ACC112 (cell line): ENCODE data around the gene FABP6.
"Not testable (repeated sequence)": the region's sequence is repeated elsewhere in the genome, so short reads cannot be mapped to it uniquely, and the experiment has no call there.

Experiments used
- H2AFZ ChIP-seq: fragments of 200-600 bp; sonication (generic); one replicate; pipeline ENCODE4 v1.6.0; 2017; ENCODE audit warnings: antibody characterized with exemption, low read length; ENCODE audit not compliant: unreplicated experiment
- H3K27ac ChIP-seq: fragments of 200-600 bp; sonication (generic); 2 replicates; pipeline ENCODE4 v1.5.1; 2014; ENCODE audit warnings: low read depth, mild to moderate bottlenecking, antibody characterized with exemption, low read length, moderate library complexity
- H3K27me3 ChIP-seq: fragments of 200-600 bp; sonication (generic); 2 replicates; pipeline ENCODE4 v1.6.1; 2014; ENCODE audit warnings: mild to moderate bottlenecking, antibody characterized with exemption, low read length, moderate library complexity, mixed read lengths; ENCODE audit not compliant: insufficient read depth
- H3K36me3 ChIP-seq: fragments of 200-600 bp; sonication (generic); 2 replicates; pipeline ENCODE4 v1.6.1; 2016; ENCODE audit warnings: mild to moderate bottlenecking, antibody characterized with exemption, low read length, moderate library complexity, mixed read lengths; ENCODE audit not compliant: insufficient read depth
- H3K4me1 ChIP-seq: fragments of 200-600 bp; sonication (generic); one replicate; pipeline ENCODE4 v1.6.1; 2016; ENCODE audit warnings: low read length, mixed read lengths; ENCODE audit not compliant: insufficient read depth, unreplicated experiment, control insufficient read depth
- H3K4me3 ChIP-seq: fragments of 200-600 bp; sonication (generic); 2 replicates; pipeline ENCODE4 v1.5.1; 2014; ENCODE audit warnings: mild to moderate bottlenecking, low read depth, low read length
- H3K79me2 ChIP-seq: fragments of 200-600 bp; sonication (generic); one replicate; pipeline ENCODE4 v1.6.0; 2016; ENCODE audit warnings: low read length; ENCODE audit not compliant: control insufficient read depth, unreplicated experiment, insufficient read depth

FABP6 gene

DNA sequence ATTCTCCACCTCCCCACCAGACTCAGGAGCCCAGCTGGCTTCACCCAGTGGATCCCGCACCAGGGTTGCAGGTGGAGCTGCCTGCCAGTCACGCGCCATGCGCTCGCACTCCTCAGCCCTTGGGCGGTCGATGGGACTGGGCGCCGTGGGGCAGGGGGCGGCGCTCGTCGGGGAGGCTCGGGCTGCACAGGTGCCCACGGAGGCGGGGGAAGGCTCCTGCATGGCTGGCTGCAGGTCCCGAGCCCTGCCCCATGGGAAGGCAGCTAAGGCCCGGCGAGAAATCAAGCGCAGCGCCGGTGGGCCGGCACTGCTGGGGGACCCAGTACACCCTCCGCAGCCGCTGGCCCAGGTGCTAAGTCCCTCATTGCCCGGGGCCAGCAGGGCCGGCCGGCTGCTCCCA, 35.5 kb upstream of the FABP6 start:
- not testable (repeated sequence) for H3K27ac ChIP-seq, H3K36me3 ChIP-seq, H3K27me3 ChIP-seq, H3K4me3 ChIP-seq, H2AFZ ChIP-seq, H3K79me2 ChIP-seq
- H3K4me1 ChIP-seq, result peaks cover 15% of the 10 kb centered on the region

- no peak overlapping the region for H3K4me3 ChIP-seq
- no peak overlapping the region for H3K27ac ChIP-seq
- no peak overlapping the region for H2AFZ ChIP-seq
Measured at GRCh38 chr5:160197341-160198144, 31.8 kb upstream of the FABP6 start.

DNA sequence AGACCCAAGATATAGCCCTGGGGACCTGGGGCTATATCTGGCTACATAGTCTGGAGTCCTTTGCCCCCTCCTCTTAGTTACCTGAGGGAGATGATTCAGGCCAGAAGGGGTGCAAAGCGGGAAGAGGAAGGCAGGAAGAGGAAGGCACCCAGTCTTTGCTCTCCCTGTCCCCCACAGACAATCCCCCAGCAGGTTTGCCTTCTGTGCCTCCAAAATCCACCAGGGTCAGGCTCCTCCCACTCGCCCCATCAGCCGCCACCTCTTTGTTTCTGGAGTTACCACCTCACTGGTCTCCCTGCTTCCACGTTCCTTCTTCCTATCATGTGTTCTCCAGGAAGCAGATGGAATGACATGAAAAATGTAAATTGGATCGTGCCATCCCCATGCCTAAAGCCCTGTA, 31.2 kb upstream of the FABP6 start:
- Histone ChIP-seq H3K27me3 (no peaks in the 10 kb centered on the region), H3K27ac (no peak overlapping the region), H3K79me2 (no peaks in the 10 kb centered on the region), H3K4me1 (peaks cover 17% of the 10 kb centered on the region), H2AFZ (no peak overlapping the region), H3K36me3 (no peaks in the 10 kb centered on the region), H3K4me3 (no peak overlapping the region)

More at GRCh38 chr5:160197341-160198144, 31.8 kb upstream of the FABP6 start:
- peaks cover 17% of the 10 kb centered on the region for H3K4me1 ChIP-seq
- H3K79me2 ChIP-seq, result no peaks in the 10 kb centered on the region
- H3K36me3 ChIP-seq, result no peaks in the 10 kb centered on the region
- no peaks in the 10 kb centered on the region for H3K27me3 ChIP-seq

GRCh38 chr5:160198841-160199409, 30.4 kb upstream of the FABP6 start:
- Histone ChIP-seq H2AFZ (peak overlapping the region; percentile 96), H3K27me3 (no peaks in the 10 kb centered on the region), H3K27ac (no peak overlapping the region), H3K4me1 (peaks cover 17% of the 10 kb centered on the region), H3K4me3 (peak overlapping the region; percentile 70), H3K36me3 (no peaks in the 10 kb centered on the region), H3K79me2 (no peaks in the 10 kb centered on the region)

DNA sequence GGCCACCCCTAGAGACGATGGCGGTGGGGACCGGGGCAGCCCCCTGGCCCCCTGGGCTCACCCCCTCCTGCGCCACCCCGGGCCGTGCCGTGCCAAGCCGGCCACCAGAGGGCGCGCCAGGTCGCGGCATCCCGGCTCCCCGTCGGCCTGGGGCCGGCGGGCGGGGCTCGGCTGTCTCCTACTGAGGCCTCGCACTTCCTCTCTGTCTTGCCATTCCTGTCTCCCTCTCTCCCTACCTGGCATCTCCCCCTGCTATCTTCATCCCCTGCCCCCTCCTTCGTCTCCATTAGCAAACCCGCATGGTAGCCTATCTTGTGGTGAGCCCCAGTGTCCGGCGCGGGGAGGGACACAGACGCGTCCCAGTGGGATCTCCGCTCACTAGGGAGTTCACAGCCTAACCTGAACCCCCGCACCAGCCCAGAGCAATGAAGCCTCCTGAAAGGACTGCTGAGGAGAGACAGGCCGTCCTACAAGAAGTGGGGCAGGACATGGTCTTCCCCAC, 29.8 kb upstream of the FABP6 start:
- Histone ChIP-seq H3K79me2 (no peaks in the 10 kb centered on the region), H3K27me3 (no peaks in the 10 kb centered on the region), H2AFZ (peak overlapping the region; percentile 96), H3K36me3 (no peaks in the 10 kb centered on the region), H3K27ac (no peak overlapping the region), H3K4me1 (peaks cover 17% of the 10 kb centered on the region), H3K4me3 (peak overlapping the region; percentile 70)

DNA sequence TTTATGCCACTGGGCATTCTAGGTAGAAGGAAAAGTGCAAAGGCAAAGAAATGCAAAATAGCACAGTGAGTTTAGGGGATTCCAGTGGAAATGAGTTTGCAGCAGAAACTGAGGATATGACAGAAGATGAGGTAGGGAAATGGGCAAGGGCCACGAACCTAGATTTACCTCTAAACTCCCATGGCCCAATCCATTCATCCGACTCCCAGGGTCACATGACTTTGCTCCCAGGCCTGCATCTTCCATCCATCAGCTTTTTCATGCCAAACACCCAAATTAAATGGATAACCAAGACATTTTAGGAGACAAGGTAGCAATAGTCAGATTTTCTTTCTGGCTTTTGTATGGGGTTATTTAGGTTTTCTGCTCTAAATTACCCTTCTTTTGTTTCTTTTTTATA, 22.2 kb upstream of the FABP6 start:
- Histone ChIP-seq H3K4me3 (no peak overlapping the region), H3K36me3 (no peaks in the 10 kb centered on the region), H3K4me1 (no peaks in the 10 kb centered on the region), H3K27ac (no peak overlapping the region), H3K79me2 (no peaks in the 10 kb centered on the region), H2AFZ (no peak overlapping the region), H3K27me3 (no peaks in the 10 kb centered on the region)

- Histone ChIP-seq H3K27ac (no peak overlapping the region), H2AFZ (no peak overlapping the region), H3K79me2 (no peaks in the 10 kb centered on the region), H3K27me3 (no peaks in the 10 kb centered on the region), H3K36me3 (no peaks in the 10 kb centered on the region), H3K4me3 (no peak overlapping the region), H3K4me1 (no peaks in the 10 kb centered on the region)
Measured at GRCh38 chr5:160209917-160210316, 19.4 kb upstream of the FABP6 start.

DNA sequence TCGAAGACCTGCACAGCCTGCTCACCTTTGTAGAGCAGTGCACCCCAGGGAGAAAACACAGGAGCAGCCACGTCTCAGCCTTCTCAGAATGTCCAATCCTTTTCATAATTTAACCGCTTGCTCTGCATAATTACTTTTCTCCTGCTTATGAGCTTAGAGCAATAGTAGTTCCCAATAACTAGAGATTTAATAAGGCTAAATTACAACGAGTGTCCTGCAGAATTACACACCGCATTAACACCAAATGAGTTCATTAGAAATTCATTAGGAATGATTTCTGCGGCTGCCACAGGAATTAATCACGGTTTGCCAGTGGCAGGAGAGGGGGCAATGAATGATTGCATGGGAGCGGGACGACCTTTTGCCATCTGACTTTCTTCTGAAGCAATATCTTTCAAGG, 18.7 kb upstream of the FABP6 start:
- Histone ChIP-seq H3K4me3 (no peak overlapping the region), H3K27ac (no peak overlapping the region), H2AFZ (no peak overlapping the region), H3K27me3 (no peaks in the 10 kb centered on the region), H3K79me2 (no peaks in the 10 kb centered on the region), H3K4me1 (no peaks in the 10 kb centered on the region), H3K36me3 (no peaks in the 10 kb centered on the region)

- H3K27me3 ChIP-seq, result no peaks in the 10 kb centered on the region
- no peaks in the 10 kb centered on the region for H3K4me1 ChIP-seq
- no peak overlapping the region for H3K27ac ChIP-seq
Measured at GRCh38 chr5:160211352-160211751, 18.0 kb upstream of the FABP6 start.

GRCh38 chr5:160213537-160213936, 15.8 kb upstream of the FABP6 start:
- no peak overlapping the region for H2AFZ ChIP-seq

More at GRCh38 chr5:160211352-160211751, 18.0 kb upstream of the FABP6 start:
- Histone ChIP-seq H3K79me2 (no peaks in the 10 kb centered on the region), H3K4me3 (no peak overlapping the region), H3K36me3 (no peaks in the 10 kb centered on the region), H2AFZ (no peak overlapping the region)

GRCh38 chr5:160219356-160219755, 9.9 kb upstream of the FABP6 start:
- no peak overlapping the region for H2AFZ ChIP-seq
- no peaks in the 10 kb centered on the region for H3K79me2 ChIP-seq
- H3K4me3 ChIP-seq, result no peak overlapping the region
- peaks cover 6% of the 10 kb centered on the region; the same call in 1 of the 2 replicates for H3K27me3 ChIP-seq
- no peaks in the 10 kb centered on the region for H3K4me1 ChIP-seq
- H3K27ac ChIP-seq, result no peak overlapping the region
- no peaks in the 10 kb centered on the region for H3K36me3 ChIP-seq

More at GRCh38 chr5:160213537-160213936, 15.8 kb upstream of the FABP6 start:
- H3K27me3 ChIP-seq, result peaks cover 6% of the 10 kb centered on the region; the same call in 1 of the 2 replicates
- H3K79me2 ChIP-seq, result no peaks in the 10 kb centered on the region
- no peaks in the 10 kb centered on the region for H3K4me1 ChIP-seq
- H3K4me3 ChIP-seq, result no peak overlapping the region
- no peak overlapping the region for H3K27ac ChIP-seq
- H3K36me3 ChIP-seq, result no peaks in the 10 kb centered on the region
